ENCODE measurements around the gene CYP51A1. TPM values are rescaled to one million over a fixed set of nuclear protein-coding genes. Genes with fewer than 3 reads are reported as not detected.

Gene CYP51A1
- total RNA-seq, 1 donor from 2014 or later = 15.8 TPM

GRCh38 chr7:92072121-92072520, 62.2 kb downstream of the CYP51A1 start:
- intact Hi-C loops (cut with micrococcal nuclease) = no loop called here
- H3K9me3 ChIP-seq (replicated peaks) = no peaks in the 10 kb centered on the region
- TF ChIP-seq CTCF (IDR thresholded peaks at IDR 0.05; ENCODE audit: borderline replicate concordance) = no peak
- no peaks in the 10 kb centered on the region for H3K27me3 ChIP-seq (ENCODE audit: low read depth)
- no peak overlapping the region for H3K27ac ChIP-seq (replicated peaks)
- no peak for DNase-seq
- H3K4me1 ChIP-seq = peaks cover 5% of the 10 kb centered on the region
- H3K4me3 ChIP-seq = no peak overlapping the region
- H3K36me3 ChIP-seq = peaks cover 73% of the 10 kb centered on the region

GRCh38 chr7:92071032-92071431, 63.2 kb downstream of the CYP51A1 start:
- intact Hi-C loops (cut with micrococcal nuclease) = no loop called here
- peak overlapping the region; percentile 48 for H3K27ac ChIP-seq (replicated peaks)

GRCh38 chr7:92064438-92065029, 69.7 kb downstream of the CYP51A1 start:
- Histone ChIP-seq H3K4me1 (peaks cover 27% of the 10 kb centered on the region), H3K9me3 (replicated peaks) (no peaks in the 10 kb centered on the region), H3K27me3 (ENCODE audit: low read depth) (no peaks in the 10 kb centered on the region), H3K4me3 (no peak overlapping the region), H3K27ac (replicated peaks) (no peak overlapping the region), H3K36me3 (peaks cover 65% of the 10 kb centered on the region)
- intact Hi-C loops (cut with micrococcal nuclease) = no loop called here
- no peak for TF ChIP-seq CTCF (IDR thresholded peaks at IDR 0.05; ENCODE audit: borderline replicate concordance)
- no peak for DNase-seq

More at GRCh38 chr7:92071032-92071431, 63.2 kb downstream of the CYP51A1 start:
- Histone ChIP-seq H3K4me3 (no peak overlapping the region), H3K27me3 (ENCODE audit: low read depth) (no peaks in the 10 kb centered on the region), H3K36me3 (peaks cover 75% of the 10 kb centered on the region), H3K9me3 (replicated peaks) (no peaks in the 10 kb centered on the region), H3K4me1 (peaks cover 5% of the 10 kb centered on the region)
- DNase-seq = no peak
- no peak for TF ChIP-seq CTCF (IDR thresholded peaks at IDR 0.05; ENCODE audit: borderline replicate concordance)

Other genes with a start within 250 kb of the CYP51A1 start
- gene AKAP9, start 193.6 kb downstream of the CYP51A1 start, total RNA-seq = 49.4 TPM
- not detected for gene LRRD1, start 44.7 kb upstream of the CYP51A1 start, total RNA-seq
- 30.7 TPM for gene KRIT1, start 111.4 kb upstream of the CYP51A1 start, total RNA-seq
- gene ANKIB1, start 111.5 kb upstream of the CYP51A1 start, total RNA-seq = 49.9 TPM

Data from left ventricle myocardium inferior (tissue), 1 donor.